Lower leg skin (tissue), 3 donors: ENCODE measurements around the gene DYNC1LI2.

Experiments used
- POLR2A ChIP-seq, 2 donors: fragments of 450-650 bp; IDR thresholded peaks; one replicate each; pipeline ENCODE4 v1.6.1; 2016 to 2017; ENCODE audit warnings: antibody characterized with exemption in 2 of 2, mild to moderate bottlenecking in 1 of 2, moderate library complexity in 1 of 2
- TF ChIP-seq, protein P1 (sequence below), 3 donors: fragments of 450-650 bp; IDR thresholded peaks; one replicate each; pipeline ENCODE4 v1.5.1; 2016; ENCODE audit warnings: antibody characterized with exemption in 3 of 3, mild to moderate bottlenecking in 3 of 3, moderate library complexity in 2 of 3

DNA sequence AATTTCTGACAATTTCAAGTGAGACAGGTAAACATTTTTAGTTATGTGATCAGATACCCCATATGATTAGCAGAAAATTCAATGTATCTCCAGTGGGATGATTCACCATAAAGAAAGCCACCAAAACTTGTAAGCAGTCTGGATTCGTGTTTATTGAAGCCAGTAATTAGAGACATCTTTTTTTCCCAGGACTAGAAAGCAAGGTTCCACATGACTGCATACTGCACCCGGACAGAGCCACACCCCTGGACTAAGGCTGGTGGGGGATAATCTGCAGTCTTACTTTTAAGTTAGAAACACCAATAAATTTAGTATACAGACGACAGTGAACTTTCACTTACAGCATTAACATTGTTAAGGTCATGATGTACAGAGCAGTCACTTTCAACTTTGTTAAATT lies 30.6 kb downstream of the DYNC1LI2 start:
- TF ChIP-seq, protein P1, sequence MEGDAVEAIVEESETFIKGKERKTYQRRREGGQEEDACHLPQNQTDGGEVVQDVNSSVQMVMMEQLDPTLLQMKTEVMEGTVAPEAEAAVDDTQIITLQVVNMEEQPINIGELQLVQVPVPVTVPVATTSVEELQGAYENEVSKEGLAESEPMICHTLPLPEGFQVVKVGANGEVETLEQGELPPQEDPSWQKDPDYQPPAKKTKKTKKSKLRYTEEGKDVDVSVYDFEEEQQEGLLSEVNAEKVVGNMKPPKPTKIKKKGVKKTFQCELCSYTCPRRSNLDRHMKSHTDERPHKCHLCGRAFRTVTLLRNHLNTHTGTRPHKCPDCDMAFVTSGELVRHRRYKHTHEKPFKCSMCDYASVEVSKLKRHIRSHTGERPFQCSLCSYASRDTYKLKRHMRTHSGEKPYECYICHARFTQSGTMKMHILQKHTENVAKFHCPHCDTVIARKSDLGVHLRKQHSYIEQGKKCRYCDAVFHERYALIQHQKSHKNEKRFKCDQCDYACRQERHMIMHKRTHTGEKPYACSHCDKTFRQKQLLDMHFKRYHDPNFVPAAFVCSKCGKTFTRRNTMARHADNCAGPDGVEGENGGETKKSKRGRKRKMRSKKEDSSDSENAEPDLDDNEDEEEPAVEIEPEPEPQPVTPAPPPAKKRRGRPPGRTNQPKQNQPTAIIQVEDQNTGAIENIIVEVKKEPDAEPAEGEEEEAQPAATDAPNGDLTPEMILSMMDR (IDR thresholded peaks at IDR 0.05), result no peak
- TF ChIP-seq POLR2A (IDR thresholded peaks at IDR 0.05), result no peak
